GM18507 (cell line): ENCODE data around the gene CTSD.
"Not testable (repeated sequence)": the region's sequence is repeated elsewhere in the genome, so short reads cannot be mapped to it uniquely, and the experiment has no call there.

Experiments used
- DNase-seq: peaks from one replicate; pipeline ENCODE4 v3.0.0; 2011; ENCODE audit warnings: low read depth; ENCODE audit not compliant: insufficient read length; ENCODE audit errors: extremely low spot score
- FAIRE-seq: peaks from 2 replicates; lab custom pipeline; 2011; peaks lifted over from hg19 to GRCh38; lab: Jason Lieb, UNC

CTSD gene

GRCh38 chr11:1772270-1773130, 8.8 kb upstream of the CTSD start:
- DNase-seq (no peak), FAIRE-seq (no peak)

- FAIRE-seq (no peak), DNase-seq (no peak)
Measured at GRCh38 chr11:1771700-1772099, 8.0 kb upstream of the CTSD start.

- FAIRE-seq (no peak), DNase-seq (no peak)
Measured at GRCh38 chr11:1771273-1771672, 7.5 kb upstream of the CTSD start.

GRCh38 chr11:1770528-1770927, 6.8 kb upstream of the CTSD start:
- no peak for DNase-seq

GRCh38 chr11:1770061-1770460, 6.3 kb upstream of the CTSD start:
- DNase-seq (no peak), FAIRE-seq (no peak)

More at GRCh38 chr11:1770528-1770927, 6.8 kb upstream of the CTSD start:
- no peak for FAIRE-seq

GRCh38 chr11:1769304-1769936, 5.7 kb upstream of the CTSD start:
- not testable (repeated sequence) for FAIRE-seq

GRCh38 chr11:1768141-1768469, 4.4 kb upstream of the CTSD start:
- no peak for FAIRE-seq

More at GRCh38 chr11:1769304-1769936, 5.7 kb upstream of the CTSD start:
- DNase-seq: not testable (repeated sequence)

GRCh38 chr11:1767399-1768140, 3.8 kb upstream of the CTSD start:
- FAIRE-seq: no peak

More at GRCh38 chr11:1768141-1768469, 4.4 kb upstream of the CTSD start:
- DNase-seq: no peak

GRCh38 chr11:1766719-1767398, 3.1 kb upstream of the CTSD start:
- DNase-seq (no peak), FAIRE-seq (no peak)

More at GRCh38 chr11:1767399-1768140, 3.8 kb upstream of the CTSD start:
- no peak for DNase-seq

GRCh38 chr11:1765871-1766718, 2.4 kb upstream of the CTSD start:
- DNase-seq: no peak
- FAIRE-seq: no peak

GRCh38 chr11:1763336-1763795, 361 bp downstream of the CTSD start:
- FAIRE-seq (no peak), DNase-seq (no peak)

- DNase-seq (no peak), FAIRE-seq (no peak)
Measured at GRCh38 chr11:1762537-1763302, 1.0 kb downstream of the CTSD start.

- DNase-seq: no peak
- FAIRE-seq: no peak
Measured at GRCh38 chr11:1761857-1762536, 1.7 kb downstream of the CTSD start.

GRCh38 chr11:1761110-1761856, 2.4 kb downstream of the CTSD start:
- FAIRE-seq (no peak), DNase-seq (no peak)

GRCh38 chr11:1760351-1761109, 3.2 kb downstream of the CTSD start:
- no peak for FAIRE-seq
- no peak for DNase-seq

- DNase-seq: no peak
- no peak for FAIRE-seq
Measured at GRCh38 chr11:1759851-1760220, 3.9 kb downstream of the CTSD start.
